ENCODE measurements around the gene RPS27. TPM values are rescaled to one million over a fixed set of nuclear protein-coding genes. Genes with fewer than 3 reads are reported as not detected.

The RPS27 gene
- total and polyA plus RNA-seq, 2 of the 13 experiments (the other 11 are each of a cell fraction or from before 2014, with no cell fraction given): 3,737 to 9,964 TPM

DNA sequence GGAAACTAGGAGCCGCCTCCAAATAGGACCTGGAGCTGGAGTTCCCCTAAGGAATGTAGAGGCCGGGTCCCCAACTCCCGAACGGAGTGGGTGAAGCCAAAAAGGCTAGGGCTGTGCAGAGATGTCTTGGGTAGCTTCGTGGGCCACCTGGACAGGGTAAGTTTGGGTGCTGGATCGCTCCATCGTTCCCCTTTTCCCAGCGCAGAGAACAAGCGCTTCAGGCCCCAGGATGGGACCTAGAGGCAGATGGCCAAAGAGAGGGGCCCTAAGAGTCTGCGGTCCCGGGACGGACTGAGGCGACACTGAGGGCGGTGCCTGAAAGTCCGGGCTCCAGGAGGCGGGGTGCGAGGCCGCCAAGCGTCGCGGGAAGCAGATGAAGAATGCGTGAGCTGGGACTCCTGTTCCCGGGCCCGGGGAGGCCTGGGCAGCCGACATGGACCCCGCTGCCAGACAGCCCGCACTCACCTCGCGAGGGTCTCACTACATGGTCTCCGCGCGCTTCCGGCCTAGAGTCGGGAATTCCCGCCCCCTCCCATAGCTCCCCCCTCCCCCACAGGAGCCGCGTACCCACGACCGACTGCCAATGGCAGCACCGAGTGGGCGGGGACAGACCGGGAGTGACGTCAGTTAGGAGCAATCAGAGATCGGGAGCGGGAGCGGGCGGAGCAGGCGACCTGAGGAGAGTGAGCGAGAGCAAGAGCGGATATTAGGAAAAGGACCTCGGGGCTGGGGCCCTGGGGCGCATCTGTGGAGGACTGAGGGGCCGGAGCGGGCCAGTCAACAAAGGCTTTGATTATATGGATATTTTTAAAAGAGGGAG is 27.3 kb upstream of the RPS27 start, which contains the start of gene SLC39A1 (continued):
- TF ChIP-seq, protein P1, sequence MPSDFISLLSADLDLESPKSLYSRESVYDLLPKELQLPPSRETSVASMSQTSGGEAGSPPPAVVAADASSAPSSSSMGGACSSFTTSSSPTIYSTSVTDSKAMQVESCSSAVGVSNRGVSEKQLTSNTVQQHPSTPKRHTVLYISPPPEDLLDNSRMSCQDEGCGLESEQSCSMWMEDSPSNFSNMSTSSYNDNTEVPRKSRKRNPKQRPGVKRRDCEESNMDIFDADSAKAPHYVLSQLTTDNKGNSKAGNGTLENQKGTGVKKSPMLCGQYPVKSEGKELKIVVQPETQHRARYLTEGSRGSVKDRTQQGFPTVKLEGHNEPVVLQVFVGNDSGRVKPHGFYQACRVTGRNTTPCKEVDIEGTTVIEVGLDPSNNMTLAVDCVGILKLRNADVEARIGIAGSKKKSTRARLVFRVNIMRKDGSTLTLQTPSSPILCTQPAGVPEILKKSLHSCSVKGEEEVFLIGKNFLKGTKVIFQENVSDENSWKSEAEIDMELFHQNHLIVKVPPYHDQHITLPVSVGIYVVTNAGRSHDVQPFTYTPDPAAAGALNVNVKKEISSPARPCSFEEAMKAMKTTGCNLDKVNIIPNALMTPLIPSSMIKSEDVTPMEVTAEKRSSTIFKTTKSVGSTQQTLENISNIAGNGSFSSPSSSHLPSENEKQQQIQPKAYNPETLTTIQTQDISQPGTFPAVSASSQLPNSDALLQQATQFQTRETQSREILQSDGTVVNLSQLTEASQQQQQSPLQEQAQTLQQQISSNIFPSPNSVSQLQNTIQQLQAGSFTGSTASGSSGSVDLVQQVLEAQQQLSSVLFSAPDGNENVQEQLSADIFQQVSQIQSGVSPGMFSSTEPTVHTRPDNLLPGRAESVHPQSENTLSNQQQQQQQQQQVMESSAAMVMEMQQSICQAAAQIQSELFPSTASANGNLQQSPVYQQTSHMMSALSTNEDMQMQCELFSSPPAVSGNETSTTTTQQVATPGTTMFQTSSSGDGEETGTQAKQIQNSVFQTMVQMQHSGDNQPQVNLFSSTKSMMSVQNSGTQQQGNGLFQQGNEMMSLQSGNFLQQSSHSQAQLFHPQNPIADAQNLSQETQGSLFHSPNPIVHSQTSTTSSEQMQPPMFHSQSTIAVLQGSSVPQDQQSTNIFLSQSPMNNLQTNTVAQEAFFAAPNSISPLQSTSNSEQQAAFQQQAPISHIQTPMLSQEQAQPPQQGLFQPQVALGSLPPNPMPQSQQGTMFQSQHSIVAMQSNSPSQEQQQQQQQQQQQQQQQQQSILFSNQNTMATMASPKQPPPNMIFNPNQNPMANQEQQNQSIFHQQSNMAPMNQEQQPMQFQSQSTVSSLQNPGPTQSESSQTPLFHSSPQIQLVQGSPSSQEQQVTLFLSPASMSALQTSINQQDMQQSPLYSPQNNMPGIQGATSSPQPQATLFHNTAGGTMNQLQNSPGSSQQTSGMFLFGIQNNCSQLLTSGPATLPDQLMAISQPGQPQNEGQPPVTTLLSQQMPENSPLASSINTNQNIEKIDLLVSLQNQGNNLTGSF (CRISPR knock-in tag; IDR thresholded peaks at IDR 0.05): no peak
- TF ChIP-seq POLR2G (IDR thresholded peaks at IDR 0.05; ENCODE audit: low read depth, low read length) (peak; percentile 72), ISX (CRISPR knock-in tag; conservative IDR thresholded peaks at IDR 0.05) (no peak), CAMTA2 (CRISPR knock-in tag; IDR thresholded peaks at IDR 0.05; ENCODE audit: borderline replicate concordance) (0 out of 2 replicates have a peak, but pooled peaks have one; percentile 10), KLF13 (CRISPR knock-in tag; IDR thresholded peaks at IDR 0.05) (no peak), ZBTB20 (CRISPR knock-in tag; IDR thresholded peaks at IDR 0.05; ENCODE audit: borderline replicate concordance, low read depth) (no peak)
- TF ChIP-seq, protein P2, sequence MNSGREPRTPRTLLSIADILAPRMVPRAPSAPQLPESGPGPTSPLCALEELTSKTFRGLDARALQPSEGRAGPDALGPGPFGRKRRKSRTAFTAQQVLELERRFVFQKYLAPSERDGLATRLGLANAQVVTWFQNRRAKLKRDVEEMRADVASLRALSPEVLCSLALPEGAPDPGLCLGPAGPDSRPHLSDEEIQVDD (CRISPR knock-in tag; IDR thresholded peaks at IDR 0.05; ENCODE audit: borderline replicate concordance): no peak
- TF ChIP-seq, protein P3, sequence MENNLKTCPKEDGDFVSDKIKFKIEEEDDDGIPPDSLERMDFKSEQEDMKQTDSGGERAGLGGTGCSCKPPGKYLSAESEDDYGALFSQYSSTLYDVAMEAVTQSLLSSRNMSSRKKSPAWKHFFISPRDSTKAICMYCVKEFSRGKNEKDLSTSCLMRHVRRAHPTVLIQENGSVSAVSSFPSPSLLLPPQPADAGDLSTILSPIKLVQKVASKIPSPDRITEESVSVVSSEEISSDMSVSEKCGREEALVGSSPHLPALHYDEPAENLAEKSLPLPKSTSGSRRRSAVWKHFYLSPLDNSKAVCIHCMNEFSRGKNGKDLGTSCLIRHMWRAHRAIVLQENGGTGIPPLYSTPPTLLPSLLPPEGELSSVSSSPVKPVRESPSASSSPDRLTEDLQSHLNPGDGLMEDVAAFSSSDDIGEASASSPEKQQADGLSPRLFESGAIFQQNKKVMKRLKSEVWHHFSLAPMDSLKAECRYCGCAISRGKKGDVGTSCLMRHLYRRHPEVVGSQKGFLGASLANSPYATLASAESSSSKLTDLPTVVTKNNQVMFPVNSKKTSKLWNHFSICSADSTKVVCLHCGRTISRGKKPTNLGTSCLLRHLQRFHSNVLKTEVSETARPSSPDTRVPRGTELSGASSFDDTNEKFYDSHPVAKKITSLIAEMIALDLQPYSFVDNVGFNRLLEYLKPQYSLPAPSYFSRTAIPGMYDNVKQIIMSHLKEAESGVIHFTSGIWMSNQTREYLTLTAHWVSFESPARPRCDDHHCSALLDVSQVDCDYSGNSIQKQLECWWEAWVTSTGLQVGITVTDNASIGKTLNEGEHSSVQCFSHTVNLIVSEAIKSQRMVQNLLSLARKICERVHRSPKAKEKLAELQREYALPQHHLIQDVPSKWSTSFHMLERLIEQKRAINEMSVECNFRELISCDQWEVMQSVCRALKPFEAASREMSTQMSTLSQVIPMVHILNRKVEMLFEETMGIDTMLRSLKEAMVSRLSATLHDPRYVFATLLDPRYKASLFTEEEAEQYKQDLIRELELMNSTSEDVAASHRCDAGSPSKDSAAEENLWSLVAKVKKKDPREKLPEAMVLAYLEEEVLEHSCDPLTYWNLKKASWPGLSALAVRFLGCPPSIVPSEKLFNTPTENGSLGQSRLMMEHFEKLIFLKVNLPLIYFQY (CRISPR knock-in tag; IDR thresholded peaks at IDR 0.05; ENCODE audit: borderline replicate concordance): peak; percentile 25; the same call in 1 of the 2 replicates
- TF ChIP-seq, protein P4, sequence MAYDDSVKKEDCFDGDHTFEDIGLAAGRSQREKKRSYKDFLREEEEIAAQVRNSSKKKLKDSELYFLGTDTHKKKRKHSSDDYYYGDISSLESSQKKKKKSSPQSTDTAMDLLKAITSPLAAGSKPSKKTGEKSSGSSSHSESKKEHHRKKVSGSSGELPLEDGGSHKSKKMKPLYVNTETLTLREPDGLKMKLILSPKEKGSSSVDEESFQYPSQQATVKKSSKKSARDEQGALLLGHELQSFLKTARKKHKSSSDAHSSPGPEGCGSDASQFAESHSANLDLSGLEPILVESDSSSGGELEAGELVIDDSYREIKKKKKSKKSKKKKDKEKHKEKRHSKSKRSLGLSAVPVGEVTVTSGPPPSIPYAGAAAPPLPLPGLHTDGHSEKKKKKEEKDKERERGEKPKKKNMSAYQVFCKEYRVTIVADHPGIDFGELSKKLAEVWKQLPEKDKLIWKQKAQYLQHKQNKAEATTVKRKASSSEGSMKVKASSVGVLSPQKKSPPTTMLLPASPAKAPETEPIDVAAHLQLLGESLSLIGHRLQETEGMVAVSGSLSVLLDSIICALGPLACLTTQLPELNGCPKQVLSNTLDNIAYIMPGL (CRISPR knock-in tag; IDR thresholded peaks at IDR 0.05; ENCODE audit: borderline replicate concordance in 1 of 2, low read depth in 1 of 2): peak in 1 of 2 experiments; percentile 59; a peak in 3 of 4 replicates
- TF ChIP-seq, protein P5, sequence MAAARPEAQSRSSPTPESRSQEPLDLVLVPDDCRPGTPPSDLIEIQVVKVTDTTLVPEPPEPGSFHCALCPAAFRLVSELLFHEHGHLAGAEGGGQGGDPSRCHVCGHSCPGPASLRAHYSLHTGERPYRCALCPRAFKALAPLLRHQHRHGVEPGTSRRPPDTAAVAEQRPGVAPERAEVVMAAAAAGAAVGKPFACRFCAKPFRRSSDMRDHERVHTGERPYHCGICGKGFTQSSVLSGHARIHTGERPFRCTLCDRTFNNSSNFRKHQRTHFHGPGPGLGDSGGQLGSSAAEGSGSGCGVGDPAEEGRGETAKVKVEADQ (CRISPR knock-in tag; IDR thresholded peaks at IDR 0.05; ENCODE audit: borderline replicate concordance): no peak
